ENCODE results near the gene ARHGEF17.

Gene ARHGEF17

GRCh38 chr11:73310076-73310475 is 2.0 kb downstream of the ARHGEF17 start:
- TF ChIP-seq CTCF (IDR thresholded peaks at IDR 0.05; ENCODE audit: extremely low read depth, insufficient read depth, missing control alignments) = no peak
- in situ Hi-C loops (cut with MboI; ENCODE audit: low pct_unique_long_range_greater_than_20kb, low sequenced_read_pairs, unreplicated experiment) = no loop called here
- DNase-seq (ENCODE audit: low spot score) = no peak

GRCh38 chr11:73310661-73311393 is 2.8 kb downstream of the ARHGEF17 start:
- in situ Hi-C loops (cut with MboI; ENCODE audit: low pct_unique_long_range_greater_than_20kb, low sequenced_read_pairs, unreplicated experiment) = no loop called here
- no peak for TF ChIP-seq CTCF (IDR thresholded peaks at IDR 0.05; ENCODE audit: extremely low read depth, insufficient read depth, missing control alignments)
- no peak for DNase-seq (ENCODE audit: low spot score)

GRCh38 chr11:73311394-73311869 is 3.4 kb downstream of the ARHGEF17 start:
- TF ChIP-seq CTCF (IDR thresholded peaks at IDR 0.05; ENCODE audit: extremely low read depth, insufficient read depth, missing control alignments) = no peak
- in situ Hi-C loops (cut with MboI; ENCODE audit: low pct_unique_long_range_greater_than_20kb, low sequenced_read_pairs, unreplicated experiment) = no loop called here
- no peak for DNase-seq (ENCODE audit: low spot score)

- no peak for TF ChIP-seq CTCF (IDR thresholded peaks at IDR 0.05; ENCODE audit: extremely low read depth, insufficient read depth, missing control alignments)
- DNase-seq (ENCODE audit: low spot score) = no peak
- in situ Hi-C loops (cut with MboI; ENCODE audit: low pct_unique_long_range_greater_than_20kb, low sequenced_read_pairs, unreplicated experiment) = no loop called here
These were observed 4.0 kb downstream of the ARHGEF17 start for GRCh38 chr11:73312036-73312435.

- no peak for TF ChIP-seq CTCF (IDR thresholded peaks at IDR 0.05; ENCODE audit: extremely low read depth, insufficient read depth, missing control alignments)
- DNase-seq (ENCODE audit: low spot score) = no peak
- in situ Hi-C loops (cut with MboI; ENCODE audit: low pct_unique_long_range_greater_than_20kb, low sequenced_read_pairs, unreplicated experiment) = no loop called here
These were observed 4.8 kb downstream of the ARHGEF17 start for GRCh38 chr11:73312851-73313327.

- in situ Hi-C loops (cut with MboI; ENCODE audit: low pct_unique_long_range_greater_than_20kb, low sequenced_read_pairs, unreplicated experiment) = no loop called here
- TF ChIP-seq CTCF (IDR thresholded peaks at IDR 0.05; ENCODE audit: extremely low read depth, insufficient read depth, missing control alignments) = no peak
- DNase-seq (ENCODE audit: low spot score) = no peak
These were observed 5.6 kb downstream of the ARHGEF17 start for GRCh38 chr11:73313652-73314051.

All from GM13977 (cell line).